ENCODE measurements around the gene SHC1. TPM values are rescaled to one million over a fixed set of nuclear protein-coding genes. Genes with fewer than 3 reads are reported as not detected.

Gene SHC1
- total RNA-seq, 1 donor from 2014 or later = 43.3 TPM

GRCh38 chr1:154972517-154973343 is 2.2 kb upstream of the SHC1 start:
- Mint-ChIP-seq H3K4me1 (ENCODE audit: low read depth) (peaks cover 32% of the 10 kb centered on the region), H3K9me3 (ENCODE audit: low read depth) (no peaks in the 10 kb centered on the region), H3K27me3 (no peaks in the 10 kb centered on the region), H3K27ac (no peak overlapping the region), H3K36me3 (ENCODE audit: insufficient read depth) (peaks cover 2% of the 10 kb centered on the region), H3K4me3 (ENCODE audit: low read depth) (no peak overlapping the region)
- DNase-seq (ENCODE audit: low spot score, unreplicated experiment) = no peak
- TF ChIP-seq, protein P1, sequence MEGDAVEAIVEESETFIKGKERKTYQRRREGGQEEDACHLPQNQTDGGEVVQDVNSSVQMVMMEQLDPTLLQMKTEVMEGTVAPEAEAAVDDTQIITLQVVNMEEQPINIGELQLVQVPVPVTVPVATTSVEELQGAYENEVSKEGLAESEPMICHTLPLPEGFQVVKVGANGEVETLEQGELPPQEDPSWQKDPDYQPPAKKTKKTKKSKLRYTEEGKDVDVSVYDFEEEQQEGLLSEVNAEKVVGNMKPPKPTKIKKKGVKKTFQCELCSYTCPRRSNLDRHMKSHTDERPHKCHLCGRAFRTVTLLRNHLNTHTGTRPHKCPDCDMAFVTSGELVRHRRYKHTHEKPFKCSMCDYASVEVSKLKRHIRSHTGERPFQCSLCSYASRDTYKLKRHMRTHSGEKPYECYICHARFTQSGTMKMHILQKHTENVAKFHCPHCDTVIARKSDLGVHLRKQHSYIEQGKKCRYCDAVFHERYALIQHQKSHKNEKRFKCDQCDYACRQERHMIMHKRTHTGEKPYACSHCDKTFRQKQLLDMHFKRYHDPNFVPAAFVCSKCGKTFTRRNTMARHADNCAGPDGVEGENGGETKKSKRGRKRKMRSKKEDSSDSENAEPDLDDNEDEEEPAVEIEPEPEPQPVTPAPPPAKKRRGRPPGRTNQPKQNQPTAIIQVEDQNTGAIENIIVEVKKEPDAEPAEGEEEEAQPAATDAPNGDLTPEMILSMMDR (IDR thresholded peaks at IDR 0.05; ENCODE audit: unreplicated experiment) = no peak

GRCh38 chr1:154972213-154972516 is 1.6 kb upstream of the SHC1 start:
- TF ChIP-seq, protein P1 (IDR thresholded peaks at IDR 0.05; ENCODE audit: unreplicated experiment) = no peak
- peaks cover 2% of the 10 kb centered on the region for H3K36me3 Mint-ChIP-seq (ENCODE audit: insufficient read depth)
- H3K4me1 Mint-ChIP-seq (ENCODE audit: low read depth) = peaks cover 32% of the 10 kb centered on the region
- H3K9me3 Mint-ChIP-seq (ENCODE audit: low read depth) = no peaks in the 10 kb centered on the region
- H3K27me3 Mint-ChIP-seq = no peaks in the 10 kb centered on the region
- H3K4me3 Mint-ChIP-seq (ENCODE audit: low read depth) = no peak overlapping the region
- H3K27ac Mint-ChIP-seq = no peak overlapping the region
- no peak for DNase-seq (ENCODE audit: low spot score, unreplicated experiment)

- no peaks in the 10 kb centered on the region for H3K27me3 Mint-ChIP-seq
- peaks cover 2% of the 10 kb centered on the region for H3K36me3 Mint-ChIP-seq (ENCODE audit: insufficient read depth)
- peaks cover 29% of the 10 kb centered on the region for H3K4me1 Mint-ChIP-seq (ENCODE audit: low read depth)
- TF ChIP-seq, protein P1 (IDR thresholded peaks at IDR 0.05; ENCODE audit: unreplicated experiment) = no peak
- peak overlapping the region; percentile 98 for H3K27ac Mint-ChIP-seq
- peak overlapping the region; percentile 74 for H3K4me3 Mint-ChIP-seq (ENCODE audit: low read depth)
- no peaks in the 10 kb centered on the region for H3K9me3 Mint-ChIP-seq (ENCODE audit: low read depth)
- no peak for DNase-seq (ENCODE audit: low spot score, unreplicated experiment)
These were observed 923 bp upstream of the SHC1 start for GRCh38 chr1:154971341-154971998.

- no peak for DNase-seq (ENCODE audit: low spot score, unreplicated experiment)
- H3K27me3 Mint-ChIP-seq = no peaks in the 10 kb centered on the region
- TF ChIP-seq, protein P1 (IDR thresholded peaks at IDR 0.05; ENCODE audit: unreplicated experiment) = no peak
- H3K4me3 Mint-ChIP-seq (ENCODE audit: low read depth) = peak overlapping the region; percentile 55
- H3K36me3 Mint-ChIP-seq (ENCODE audit: insufficient read depth) = peaks cover 4% of the 10 kb centered on the region
- H3K4me1 Mint-ChIP-seq (ENCODE audit: low read depth) = peaks cover 26% of the 10 kb centered on the region
- H3K9me3 Mint-ChIP-seq (ENCODE audit: low read depth) = no peaks in the 10 kb centered on the region
- no peak overlapping the region for H3K27ac Mint-ChIP-seq
These were observed 591 bp downstream of the SHC1 start for GRCh38 chr1:154969860-154970452.

DNA sequence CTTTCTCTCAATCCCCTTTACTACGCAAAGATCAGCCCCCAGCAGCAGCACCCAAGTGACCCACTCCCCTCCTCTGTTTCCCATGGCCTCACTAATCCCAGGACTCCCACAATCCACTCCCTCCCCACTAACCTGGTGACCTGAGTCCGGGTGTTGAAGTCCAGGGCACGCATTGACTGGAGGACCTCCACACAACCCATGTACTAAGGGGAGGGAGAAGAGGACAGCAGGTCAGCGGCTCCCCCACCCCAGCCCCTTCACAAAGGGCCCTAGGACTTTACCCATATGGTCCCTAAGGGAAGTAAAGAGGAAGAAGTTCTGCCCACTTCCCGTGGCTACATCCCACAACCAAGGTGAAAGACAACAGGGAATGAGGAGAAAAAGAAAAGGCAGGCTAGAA is 1.3 kb downstream of the SHC1 start:
- Mint-ChIP-seq H3K36me3 (ENCODE audit: insufficient read depth) (peaks cover 4% of the 10 kb centered on the region), H3K27ac (peak overlapping the region; percentile 56), H3K4me3 (ENCODE audit: low read depth) (peak overlapping the region; percentile 55), H3K4me1 (ENCODE audit: low read depth) (peaks cover 26% of the 10 kb centered on the region), H3K9me3 (ENCODE audit: low read depth) (no peaks in the 10 kb centered on the region), H3K27me3 (no peaks in the 10 kb centered on the region)
- TF ChIP-seq, protein P1 (IDR thresholded peaks at IDR 0.05; ENCODE audit: unreplicated experiment) = no peak
- DNase-seq (ENCODE audit: low spot score, unreplicated experiment) = no peak
